ENCODE data around the gene CAVIN2.

DNA sequence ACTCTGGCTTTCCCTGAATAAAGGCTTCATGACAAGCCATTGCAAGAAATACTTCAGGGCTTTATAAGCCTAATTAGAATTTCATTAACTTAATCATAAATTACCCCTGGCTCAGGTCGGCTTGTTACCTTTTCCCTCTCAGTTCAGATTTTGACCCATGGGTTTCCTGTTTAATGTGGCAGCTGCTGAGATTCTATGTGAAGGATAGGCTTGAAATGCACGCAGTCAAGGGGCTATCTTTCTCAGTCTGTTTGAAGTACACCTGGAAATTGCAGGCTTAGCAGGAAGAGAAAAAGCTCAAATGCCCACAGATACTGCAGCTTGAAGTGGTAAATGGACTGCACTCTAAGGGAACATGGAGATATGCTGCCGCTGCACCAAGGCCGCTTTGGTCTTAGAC, 49.4 kb downstream of the CAVIN2 start:
- TF ChIP-seq, protein P1, sequence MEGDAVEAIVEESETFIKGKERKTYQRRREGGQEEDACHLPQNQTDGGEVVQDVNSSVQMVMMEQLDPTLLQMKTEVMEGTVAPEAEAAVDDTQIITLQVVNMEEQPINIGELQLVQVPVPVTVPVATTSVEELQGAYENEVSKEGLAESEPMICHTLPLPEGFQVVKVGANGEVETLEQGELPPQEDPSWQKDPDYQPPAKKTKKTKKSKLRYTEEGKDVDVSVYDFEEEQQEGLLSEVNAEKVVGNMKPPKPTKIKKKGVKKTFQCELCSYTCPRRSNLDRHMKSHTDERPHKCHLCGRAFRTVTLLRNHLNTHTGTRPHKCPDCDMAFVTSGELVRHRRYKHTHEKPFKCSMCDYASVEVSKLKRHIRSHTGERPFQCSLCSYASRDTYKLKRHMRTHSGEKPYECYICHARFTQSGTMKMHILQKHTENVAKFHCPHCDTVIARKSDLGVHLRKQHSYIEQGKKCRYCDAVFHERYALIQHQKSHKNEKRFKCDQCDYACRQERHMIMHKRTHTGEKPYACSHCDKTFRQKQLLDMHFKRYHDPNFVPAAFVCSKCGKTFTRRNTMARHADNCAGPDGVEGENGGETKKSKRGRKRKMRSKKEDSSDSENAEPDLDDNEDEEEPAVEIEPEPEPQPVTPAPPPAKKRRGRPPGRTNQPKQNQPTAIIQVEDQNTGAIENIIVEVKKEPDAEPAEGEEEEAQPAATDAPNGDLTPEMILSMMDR (IDR thresholded peaks at IDR 0.05), result no peak
- TF ChIP-seq POLR2A (IDR thresholded peaks at IDR 0.05), result no peak
